ENCODE results near the gene TRIM67. TPM values are rescaled to one million over a fixed set of nuclear protein-coding genes. Genes with fewer than 3 reads are reported as not detected.

TRIM67 gene
- total RNA-seq, 6 experiments from 2014 or later = not detected

- no peak for DNase-seq
- 0% methylated on average over 1 of the region's 1 CpG for WGBS (ENCODE audit: insufficient coverage, low coverage, low lambda C conversion rate, missing lambda C conversion rate)
- intact Hi-C loops (cut with DNase I) = no loop called here
Observed at GRCh38 chr1:231176421-231176820, 14.6 kb downstream of the TRIM67 start.

DNA sequence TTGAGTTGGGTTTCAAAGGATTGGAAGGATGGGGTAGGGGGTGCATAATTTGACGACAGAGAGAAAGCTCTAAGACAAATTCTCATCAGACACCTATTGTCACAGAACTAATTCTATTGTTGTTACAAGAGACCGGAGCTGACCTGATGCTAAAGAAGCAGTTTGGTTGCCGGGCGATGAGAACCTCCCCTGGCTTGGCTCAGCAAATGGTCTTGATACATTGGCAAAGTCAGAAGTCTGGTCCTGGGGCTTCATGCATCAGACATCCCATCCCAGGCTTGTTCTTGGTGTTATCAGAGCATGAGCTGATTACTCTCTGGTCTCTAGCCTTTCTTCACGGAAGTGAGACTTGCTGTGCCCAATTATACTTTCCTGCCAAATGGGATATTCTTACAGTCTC lies 15.4 kb downstream of the TRIM67 start:
- WGBS (ENCODE audit: insufficient coverage, low coverage, low lambda C conversion rate, missing lambda C conversion rate) = 53% methylated on average over 5 of the region's 5 CpGs
- Histone ChIP-seq H3K4me3 (no peak overlapping the region), H3K4me1 (no peaks in the 10 kb centered on the region), H3K27ac (no peak overlapping the region), H3K27me3 (no peaks in the 10 kb centered on the region), H3K36me3 (no peaks in the 10 kb centered on the region), H3K9me3 (no peaks in the 10 kb centered on the region)
- intact Hi-C loops (cut with DNase I) = no loop called here
- ATAC-seq (no peak), DNase-seq (no peak)
- TF ChIP-seq, protein P1, sequence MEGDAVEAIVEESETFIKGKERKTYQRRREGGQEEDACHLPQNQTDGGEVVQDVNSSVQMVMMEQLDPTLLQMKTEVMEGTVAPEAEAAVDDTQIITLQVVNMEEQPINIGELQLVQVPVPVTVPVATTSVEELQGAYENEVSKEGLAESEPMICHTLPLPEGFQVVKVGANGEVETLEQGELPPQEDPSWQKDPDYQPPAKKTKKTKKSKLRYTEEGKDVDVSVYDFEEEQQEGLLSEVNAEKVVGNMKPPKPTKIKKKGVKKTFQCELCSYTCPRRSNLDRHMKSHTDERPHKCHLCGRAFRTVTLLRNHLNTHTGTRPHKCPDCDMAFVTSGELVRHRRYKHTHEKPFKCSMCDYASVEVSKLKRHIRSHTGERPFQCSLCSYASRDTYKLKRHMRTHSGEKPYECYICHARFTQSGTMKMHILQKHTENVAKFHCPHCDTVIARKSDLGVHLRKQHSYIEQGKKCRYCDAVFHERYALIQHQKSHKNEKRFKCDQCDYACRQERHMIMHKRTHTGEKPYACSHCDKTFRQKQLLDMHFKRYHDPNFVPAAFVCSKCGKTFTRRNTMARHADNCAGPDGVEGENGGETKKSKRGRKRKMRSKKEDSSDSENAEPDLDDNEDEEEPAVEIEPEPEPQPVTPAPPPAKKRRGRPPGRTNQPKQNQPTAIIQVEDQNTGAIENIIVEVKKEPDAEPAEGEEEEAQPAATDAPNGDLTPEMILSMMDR (IDR thresholded peaks at IDR 0.05) = no peak
- no peak for TF ChIP-seq POLR2A (IDR thresholded peaks at IDR 0.05)

More at GRCh38 chr1:231176421-231176820, 14.6 kb downstream of the TRIM67 start:
- Histone ChIP-seq H3K4me1 (no peaks in the 10 kb centered on the region), H3K27me3 (no peaks in the 10 kb centered on the region), H3K4me3 (no peak overlapping the region), H3K9me3 (no peaks in the 10 kb centered on the region), H3K27ac (no peak overlapping the region), H3K36me3 (no peaks in the 10 kb centered on the region)
- no peak for TF ChIP-seq POLR2A (IDR thresholded peaks at IDR 0.05)
- TF ChIP-seq, protein P1 (IDR thresholded peaks at IDR 0.05) = no peak
- no peak for ATAC-seq

DNA sequence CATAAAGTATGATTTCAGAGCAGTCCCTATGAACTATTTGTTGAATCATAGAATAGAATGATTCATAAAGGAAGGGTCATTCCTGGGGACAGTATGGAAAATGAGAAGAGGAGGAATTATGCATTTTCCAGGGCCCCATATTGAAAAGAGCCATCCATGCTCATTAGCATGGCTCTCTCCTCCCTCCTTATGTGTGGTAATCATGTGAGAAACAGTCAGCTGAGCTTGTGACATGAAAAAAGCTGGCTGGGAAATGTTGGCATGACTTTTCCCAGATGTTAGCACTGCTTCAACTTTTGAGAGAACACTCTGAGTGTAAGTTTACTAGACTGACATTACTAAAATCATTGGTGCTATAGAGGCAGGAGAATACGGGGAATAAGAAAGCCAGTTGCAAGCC lies 16.1 kb downstream of the TRIM67 start:
- ATAC-seq (no peak), DNase-seq (no peak)
- Histone ChIP-seq H3K4me1 (no peaks in the 10 kb centered on the region), H3K27me3 (no peaks in the 10 kb centered on the region), H3K4me3 (no peak overlapping the region), H3K36me3 (no peaks in the 10 kb centered on the region), H3K9me3 (no peaks in the 10 kb centered on the region), H3K27ac (no peak overlapping the region)
- intact Hi-C loops (cut with DNase I) = no loop called here
- TF ChIP-seq, protein P1 (IDR thresholded peaks at IDR 0.05) = no peak
- no peak for TF ChIP-seq POLR2A (IDR thresholded peaks at IDR 0.05)
- 86% methylated on average over 1 of the region's 1 CpG for whole genome bisulfite sequencing (ENCODE audit: insufficient coverage, low coverage, low lambda C conversion rate, missing lambda C conversion rate)

DNA sequence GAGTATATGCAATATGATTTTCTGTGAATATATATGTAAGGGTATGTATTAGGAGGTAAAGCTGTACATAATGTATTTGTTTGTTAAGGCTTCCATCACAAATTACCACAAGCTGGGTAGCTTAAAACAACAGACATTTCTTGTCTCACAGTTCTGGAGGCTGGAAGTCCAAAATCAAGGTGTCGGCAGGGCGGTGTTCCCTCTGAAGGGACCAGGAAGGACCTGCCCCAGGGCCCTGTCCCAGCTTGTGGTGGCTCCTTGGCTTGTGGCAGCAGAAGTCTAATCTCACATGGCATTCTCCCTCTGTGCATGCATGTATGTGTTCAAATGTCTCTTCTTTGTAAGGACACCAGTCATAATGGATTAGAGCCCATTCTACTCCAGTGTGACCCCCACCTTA lies 17.1 kb downstream of the TRIM67 start:
- no peak for DNase-seq
- intact Hi-C loops (cut with DNase I) = no loop called here
- TF ChIP-seq, protein P1 (IDR thresholded peaks at IDR 0.05) = no peak
- TF ChIP-seq POLR2A (IDR thresholded peaks at IDR 0.05) = no peak
- H3K27me3 ChIP-seq = no peaks in the 10 kb centered on the region
- H3K4me3 ChIP-seq = no peak overlapping the region
- H3K27ac ChIP-seq = no peak overlapping the region
- H3K36me3 ChIP-seq = no peaks in the 10 kb centered on the region
- no peak for ATAC-seq
- H3K9me3 ChIP-seq = no peaks in the 10 kb centered on the region
- no peaks in the 10 kb centered on the region for H3K4me1 ChIP-seq
- 100% methylated on average over 2 of the region's 2 CpGs for WGBS (ENCODE audit: insufficient coverage, low coverage, low lambda C conversion rate, missing lambda C conversion rate)

DNA sequence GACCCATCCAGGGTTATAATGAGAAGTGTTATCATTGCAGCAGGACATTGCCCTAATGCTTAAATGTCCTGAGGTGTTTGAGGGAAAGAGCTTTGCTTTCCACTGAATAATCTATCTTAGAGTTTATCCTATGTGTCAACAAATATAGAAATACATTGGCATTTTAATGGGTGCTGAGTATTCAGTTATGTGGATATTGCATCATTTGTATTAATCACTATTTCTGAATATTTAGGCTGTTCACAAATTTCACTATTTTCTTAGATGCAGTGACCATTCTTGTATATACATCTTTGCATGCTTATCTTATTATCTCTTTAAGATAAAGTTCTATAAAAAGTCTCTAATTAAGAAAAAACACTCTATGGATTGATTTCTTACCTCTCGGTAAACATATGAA lies 18.2 kb downstream of the TRIM67 start:
- 78% methylated on average over 1 of the region's 1 CpG for WGBS (ENCODE audit: insufficient coverage, low coverage, low lambda C conversion rate, missing lambda C conversion rate)
- Histone ChIP-seq H3K9me3 (no peaks in the 10 kb centered on the region), H3K27ac (no peak overlapping the region), H3K27me3 (no peaks in the 10 kb centered on the region), H3K36me3 (no peaks in the 10 kb centered on the region), H3K4me3 (no peak overlapping the region), H3K4me1 (no peaks in the 10 kb centered on the region)
- no peak for DNase-seq
- ATAC-seq = no peak
- TF ChIP-seq, protein P1 (IDR thresholded peaks at IDR 0.05) = no peak
- TF ChIP-seq POLR2A (IDR thresholded peaks at IDR 0.05) = no peak
- intact Hi-C loops (cut with DNase I) = no loop called here
